Measurements from ENCODE around the gene NACA.
"Not testable (repeated sequence)": the region's sequence is repeated elsewhere in the genome, so short reads cannot be mapped to it uniquely, and the experiment has no call there.

NACA gene

GRCh38 chr12:56751712-56752598 lies 26.9 kb upstream of the NACA start, which contains the start of gene PRIM1:
Gene PRIM1 (minus strand): TSS chr12:56752323. CDS start chr12:56752298, 25 bp downstream.
- peak; percentile 76 to 77 (median 76) for DNase-seq

DNA sequence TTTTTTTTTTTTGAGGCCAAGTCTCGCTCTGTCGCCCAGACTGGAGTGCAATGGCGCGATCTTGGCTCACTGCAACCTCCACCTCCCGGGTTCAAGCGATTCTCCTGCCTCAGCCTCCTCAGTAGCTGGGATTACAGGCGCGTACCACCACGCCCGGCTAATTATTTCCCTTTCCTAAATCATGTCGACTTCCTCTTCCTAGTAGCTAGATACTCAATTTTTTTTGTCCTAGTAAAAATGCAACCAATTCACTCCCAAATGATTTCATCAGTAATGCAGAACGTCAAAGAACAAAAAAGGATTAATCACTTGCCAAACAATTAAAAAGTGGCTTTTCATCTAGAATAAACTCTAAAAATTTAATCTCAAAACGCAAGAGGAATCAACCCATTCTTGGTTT lies 25.5 kb upstream of the NACA start:
- H3K27ac Mint-ChIP-seq, result peak overlapping the region in 1 of 2 donors; percentile 47
- H3K27me3 Mint-ChIP-seq; ATAC-seq (replicated peaks); H3K9me3 Mint-ChIP-seq; DNase-seq: not testable (repeated sequence)
- peaks cover 31% of the 10 kb centered on the region for H3K36me3 Mint-ChIP-seq (ENCODE audit: insufficient read depth)
- H3K4me1 Mint-ChIP-seq (ENCODE audit: low read depth in 2 of 2), result peaks cover 9 to 23% of the 10 kb centered on the region in 2 donors
- H3K4me3 Mint-ChIP-seq, result peak overlapping the region in 1 of 2 donors; percentile 95

More at GRCh38 chr12:56751712-56752598, 26.9 kb upstream of the NACA start, which contains the start of gene PRIM1:
- H3K27ac Mint-ChIP-seq, result peak within 1 kb of the TSS; percentile 85 to 96
- ATAC-seq (replicated peaks), result peak; percentile 85
- peaks cover 9 to 23% of the 10 kb centered on the region in 2 donors for H3K4me1 Mint-ChIP-seq (ENCODE audit: low read depth in 2 of 2)
- H3K4me3 Mint-ChIP-seq, result peak within 1 kb of the TSS; percentile 92 to 95
- peaks cover 21% of the 10 kb centered on the region for H3K36me3 Mint-ChIP-seq (ENCODE audit: insufficient read depth)
- H3K9me3 Mint-ChIP-seq, result no peaks in the 10 kb centered on the region
- no peaks in the 10 kb centered on the region for H3K27me3 Mint-ChIP-seq

- H3K4me3 Mint-ChIP-seq, result no peak overlapping the region
- no peaks in the 10 kb centered on the region for H3K27me3 Mint-ChIP-seq
- ATAC-seq (replicated peaks) (no peak), DNase-seq (no peak)
- H3K9me3 Mint-ChIP-seq, result no peaks in the 10 kb centered on the region
- peak overlapping the region in 1 of 2 donors; percentile 47 for H3K27ac Mint-ChIP-seq
- H3K36me3 Mint-ChIP-seq (ENCODE audit: insufficient read depth), result peaks cover 38% of the 10 kb centered on the region
- peaks cover 9 to 23% of the 10 kb centered on the region in 2 donors for H3K4me1 Mint-ChIP-seq (ENCODE audit: low read depth in 2 of 2)
These were observed 24.8 kb upstream of the NACA start for GRCh38 chr12:56749853-56750252.

DNA sequence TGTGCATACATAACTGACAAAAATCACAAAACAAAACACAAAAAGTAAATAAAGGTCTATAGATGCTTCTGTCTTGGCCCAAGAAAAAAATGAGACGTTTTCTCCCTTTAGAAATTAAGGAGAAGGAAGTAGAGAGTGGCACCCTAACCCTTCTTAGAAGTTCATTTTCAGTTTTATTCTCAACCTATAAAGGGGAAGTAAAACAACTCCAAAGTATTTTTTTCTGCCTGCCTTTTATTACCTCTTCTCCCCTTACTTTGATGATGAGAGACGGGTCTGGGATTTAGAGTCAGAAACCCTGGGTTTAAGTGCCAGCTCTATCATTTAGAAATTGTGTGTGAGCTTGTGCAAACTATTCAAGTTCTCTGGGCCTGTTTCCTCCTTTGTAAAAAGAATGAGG lies 24.3 kb upstream of the NACA start:
- ATAC-seq (replicated peaks), result no peak
- H3K27ac Mint-ChIP-seq, result no peak overlapping the region
- DNase-seq, result no peak
- H3K36me3 Mint-ChIP-seq (ENCODE audit: insufficient read depth), result peaks cover 42% of the 10 kb centered on the region
- no peak overlapping the region for H3K4me3 Mint-ChIP-seq
- no peaks in the 10 kb centered on the region for H3K27me3 Mint-ChIP-seq
- no peaks in the 10 kb centered on the region for H3K9me3 Mint-ChIP-seq
- peaks cover 9 to 23% of the 10 kb centered on the region in 2 donors for H3K4me1 Mint-ChIP-seq (ENCODE audit: low read depth in 2 of 2)

GRCh38 chr12:56728139-56728861 lies 3.2 kb upstream of the NACA start:
- no peaks in the 10 kb centered on the region for H3K27me3 Mint-ChIP-seq
- ATAC-seq (replicated peaks) (no peak), DNase-seq (no peak)
- peaks cover 32% of the 10 kb centered on the region for H3K36me3 Mint-ChIP-seq (ENCODE audit: insufficient read depth)
- peaks cover 15 to 25% of the 10 kb centered on the region in 2 donors for H3K4me1 Mint-ChIP-seq (ENCODE audit: low read depth in 2 of 2)
- no peak overlapping the region for H3K4me3 Mint-ChIP-seq
- H3K27ac Mint-ChIP-seq, result peak overlapping the region in 1 of 2 donors; percentile 23
- H3K9me3 Mint-ChIP-seq, result no peaks in the 10 kb centered on the region

DNA sequence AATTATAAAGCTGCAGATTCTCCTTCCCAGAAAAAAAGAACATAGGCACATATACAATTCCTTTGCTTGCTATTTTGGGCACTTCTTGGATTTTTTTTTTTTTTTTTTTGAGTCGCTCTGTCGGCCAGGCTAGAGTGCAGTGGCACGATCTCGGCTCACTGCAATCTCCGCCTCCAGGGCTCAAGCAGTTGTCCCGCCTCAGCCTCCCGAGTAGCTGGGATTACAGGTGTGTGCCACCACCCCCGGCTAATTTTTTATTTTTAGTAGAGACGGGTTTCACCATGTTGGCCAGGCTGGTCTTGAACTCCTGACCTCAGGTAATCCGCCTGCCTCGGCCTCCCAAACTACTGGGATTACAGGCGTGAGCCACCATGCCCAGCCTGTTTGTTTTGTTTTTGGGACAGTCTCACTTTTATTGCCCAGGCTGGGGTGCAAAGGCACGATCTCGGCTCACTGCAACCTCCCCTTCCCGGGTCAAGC lies 1.1 kb upstream of the NACA start:
- Mint-ChIP-seq H3K27ac (peak overlapping the region; percentile 95 to 97), H3K4me1 (ENCODE audit: low read depth in 2 of 2) (peaks cover 33 to 42% of the 10 kb centered on the region in 2 donors), H3K36me3 (ENCODE audit: insufficient read depth) (peaks cover 16% of the 10 kb centered on the region), H3K4me3 (peak overlapping the region; percentile 97 to 98)
- not testable (repeated sequence) for H3K27me3 Mint-ChIP-seq; ATAC-seq (replicated peaks); H3K9me3 Mint-ChIP-seq; DNase-seq

- no peak for DNase-seq
- H3K27me3 Mint-ChIP-seq, result no peaks in the 10 kb centered on the region
- peak overlapping the region; percentile 97 to 98 for H3K4me3 Mint-ChIP-seq
- peak overlapping the region; percentile 95 to 97 for H3K27ac Mint-ChIP-seq
- H3K9me3 Mint-ChIP-seq, result no peaks in the 10 kb centered on the region
- ATAC-seq (replicated peaks), result no peak
- H3K36me3 Mint-ChIP-seq (ENCODE audit: insufficient read depth), result peaks cover 14% of the 10 kb centered on the region
- peaks cover 38 to 47% of the 10 kb centered on the region in 2 donors for H3K4me1 Mint-ChIP-seq (ENCODE audit: low read depth in 2 of 2)
These were observed 614 bp upstream of the NACA start for GRCh38 chr12:56725723-56726102.

- DNase-seq (no peak), ATAC-seq (replicated peaks) (no peak)
- Mint-ChIP-seq H3K4me3 (peak overlapping the region; percentile 97 to 98), H3K36me3 (ENCODE audit: insufficient read depth) (peaks cover 11% of the 10 kb centered on the region), H3K27ac (peak overlapping the region; percentile 95 to 97), H3K9me3 (no peaks in the 10 kb centered on the region), H3K27me3 (no peaks in the 10 kb centered on the region), H3K4me1 (ENCODE audit: low read depth in 2 of 2) (peaks cover 49 to 58% of the 10 kb centered on the region in 2 donors)
These were observed 463 bp downstream of the NACA start for GRCh38 chr12:56724701-56724971.

DNA sequence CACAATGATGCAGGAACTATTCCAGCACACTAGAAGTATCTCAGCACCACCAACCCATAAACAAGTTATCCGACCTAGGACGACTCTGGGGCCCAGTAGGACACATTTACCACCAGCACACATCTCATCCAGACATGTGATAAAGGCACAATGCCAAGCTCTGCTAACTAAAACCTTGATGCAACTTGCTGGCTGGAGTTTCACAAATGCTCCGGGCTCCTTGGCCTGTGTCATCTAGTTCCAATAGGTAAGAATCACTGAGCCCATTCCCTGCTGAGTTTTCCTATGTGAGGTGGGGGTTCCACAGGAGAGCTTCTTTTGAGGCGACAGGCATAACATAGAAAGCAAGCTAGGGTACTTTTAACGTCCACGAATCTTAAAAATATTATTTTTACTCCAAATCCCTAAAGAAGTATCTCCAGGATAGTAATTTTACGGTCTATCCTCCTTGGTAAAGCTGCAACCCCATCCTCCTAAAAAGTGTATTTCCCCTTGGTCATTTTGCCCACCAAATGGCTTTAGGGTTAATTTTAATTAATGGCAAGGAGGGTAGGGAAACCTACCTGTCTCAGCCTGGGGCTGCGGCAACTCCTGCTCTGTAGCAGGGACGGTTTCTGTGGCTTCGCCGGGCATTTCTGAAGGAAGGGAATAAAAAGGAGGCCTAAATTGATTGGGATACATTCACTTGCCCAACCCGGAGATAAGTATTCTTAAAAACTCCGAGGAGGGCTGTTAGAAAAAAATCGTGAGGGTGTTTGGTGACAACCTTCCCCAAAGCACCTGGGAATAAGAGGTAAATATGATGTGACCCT lies 1.0 kb downstream of the NACA start:
- Mint-ChIP-seq H3K27ac (peak overlapping the region; percentile 95 to 97), H3K4me3 (peak overlapping the region; percentile 97 to 98), H3K9me3 (no peaks in the 10 kb centered on the region), H3K36me3 (ENCODE audit: insufficient read depth) (peaks cover 15% of the 10 kb centered on the region), H3K4me1 (ENCODE audit: low read depth in 2 of 2) (peaks cover 54 to 63% of the 10 kb centered on the region in 2 donors), H3K27me3 (no peaks in the 10 kb centered on the region)
- DNase-seq, result no peak
- ATAC-seq (replicated peaks), result no peak

DNA sequence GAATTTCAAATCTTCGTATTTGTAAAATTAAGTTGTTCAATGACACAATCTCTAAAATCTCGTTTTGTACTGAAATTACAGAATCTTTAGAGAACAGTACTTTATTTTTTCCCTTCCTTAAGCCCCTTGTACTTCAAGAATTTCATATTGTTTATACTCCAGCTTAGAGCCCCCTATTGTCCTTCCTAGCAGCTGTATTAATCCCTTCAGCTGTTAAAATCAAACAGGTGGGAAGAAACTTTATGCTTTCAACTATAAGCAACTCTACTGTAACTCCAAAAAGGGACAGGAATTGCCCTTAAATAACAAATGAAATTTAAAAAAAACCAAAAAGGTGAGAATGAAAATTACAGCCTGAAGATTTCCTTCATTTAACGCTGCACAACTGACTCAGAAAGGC lies 1.7 kb downstream of the NACA start:
- Mint-ChIP-seq H3K27me3 (no peaks in the 10 kb centered on the region), H3K27ac (peak overlapping the region; percentile 95 to 97), H3K36me3 (ENCODE audit: insufficient read depth) (peaks cover 22% of the 10 kb centered on the region), H3K4me1 (ENCODE audit: low read depth in 2 of 2) (peaks cover 60 to 69% of the 10 kb centered on the region in 2 donors), H3K9me3 (no peaks in the 10 kb centered on the region), H3K4me3 (peak overlapping the region; percentile 97 to 98)
- no peak for ATAC-seq (replicated peaks)
- no peak for DNase-seq

GRCh38 chr12:56722832-56723231 lies 2.3 kb downstream of the NACA start:
- peaks cover 22% of the 10 kb centered on the region for H3K36me3 Mint-ChIP-seq (ENCODE audit: insufficient read depth)
- no peaks in the 10 kb centered on the region for H3K9me3 Mint-ChIP-seq
- no peak for DNase-seq
- peak overlapping the region; percentile 78 to 97 for H3K27ac Mint-ChIP-seq
- peak overlapping the region; percentile 97 to 98 for H3K4me3 Mint-ChIP-seq
- no peak for ATAC-seq (replicated peaks)
- H3K27me3 Mint-ChIP-seq, result no peaks in the 10 kb centered on the region
- H3K4me1 Mint-ChIP-seq (ENCODE audit: low read depth in 2 of 2), result peaks cover 60 to 69% of the 10 kb centered on the region in 2 donors

GRCh38 chr12:56721721-56722120 lies 3.4 kb downstream of the NACA start:
- Mint-ChIP-seq H3K4me1 (ENCODE audit: low read depth in 2 of 2) (peaks cover 64 to 77% of the 10 kb centered on the region in 2 donors), H3K4me3 (peak overlapping the region; percentile 97 to 98), H3K27ac (peak overlapping the region; percentile 78 to 97), H3K9me3 (no peaks in the 10 kb centered on the region), H3K36me3 (ENCODE audit: insufficient read depth) (peaks cover 26% of the 10 kb centered on the region), H3K27me3 (no peaks in the 10 kb centered on the region)
- ATAC-seq (replicated peaks), result no peak
- DNase-seq, result no peak

GRCh38 chr12:56721216-56721615 lies 3.9 kb downstream of the NACA start:
- ATAC-seq (replicated peaks), result no peak
- no peaks in the 10 kb centered on the region for H3K9me3 Mint-ChIP-seq
- peak overlapping the region; percentile 60 to 98 for H3K4me3 Mint-ChIP-seq
- H3K27me3 Mint-ChIP-seq, result no peaks in the 10 kb centered on the region
- DNase-seq, result no peak
- H3K4me1 Mint-ChIP-seq (ENCODE audit: low read depth in 2 of 2), result peaks cover 69 to 82% of the 10 kb centered on the region in 2 donors
- peaks cover 27% of the 10 kb centered on the region for H3K36me3 Mint-ChIP-seq (ENCODE audit: insufficient read depth)
- peak overlapping the region; percentile 78 to 97 for H3K27ac Mint-ChIP-seq

All from effector memory CD8-positive, alpha-beta T cell (primary cell).